DND-41 (cell line): ENCODE data around the gene ALKAL2.

ENCODE experiments used
- ATAC-seq: fragments of 200-7000 bp; cut with Tn5 transposase; 3 replicates; pipeline ENCODE4 v1.9.1; 2021; ENCODE audit warnings: low read depth; ENCODE audit not compliant: insufficient read depth
- DNase-seq: peaks from one replicate; pipeline ENCODE4 v3.0.0-alpha.2; 2020
- H2AFZ ChIP-seq: 2 replicates; pipeline ENCODE4 v1.6.0; 2012; ENCODE audit warnings: low read depth, low read length
- H3K27ac ChIP-seq: 2 replicates; pipeline ENCODE4 v1.5.1; 2012; ENCODE audit warnings: low read length, inconsistent platforms
- H3K27me3 ChIP-seq: fragments of 200-600 bp; sonication (generic); 2 replicates; pipeline ENCODE4 v1.6.0; 2012; ENCODE audit warnings: low read length, mild to moderate bottlenecking, inconsistent platforms; ENCODE audit not compliant: insufficient read depth, poor library complexity
- H3K36me3 ChIP-seq: 2 replicates; pipeline ENCODE4 v1.5.1; 2012; ENCODE audit warnings: low read length, inconsistent platforms; ENCODE audit not compliant: insufficient read depth
- H3K4me1 ChIP-seq: 2 replicates; pipeline ENCODE4 v1.5.1; 2012; ENCODE audit warnings: mild to moderate bottlenecking, low read length; ENCODE audit not compliant: insufficient read depth
- H3K4me2 ChIP-seq: 2 replicates; pipeline ENCODE4 v1.6.0; 2012; ENCODE audit warnings: mild to moderate bottlenecking, moderate library complexity, low read length, inconsistent platforms; ENCODE audit not compliant: insufficient read depth
- H3K4me3 ChIP-seq, 2 experiments: fragments of 200-600 bp in 1 of 2; shearing (Covaris generic) in 1 of 2; 2 replicates each; pipeline ENCODE4 v1.5.1; 2012 to 2016; ENCODE audit warnings: inconsistent platforms in 2 of 2, low read length in 2 of 2, mild to moderate bottlenecking in 2 of 2, low read depth in 1 of 2, moderate library complexity in 1 of 2
- H3K79me2 ChIP-seq: 2 replicates; pipeline ENCODE4 v1.6.0; 2012; ENCODE audit warnings: low read length, inconsistent platforms; ENCODE audit not compliant: insufficient read depth
- H3K9ac ChIP-seq: 2 replicates; pipeline ENCODE4 v1.6.0; 2012; ENCODE audit warnings: low read depth, mild to moderate bottlenecking, inconsistent platforms, low read length, moderate library complexity
- H3K9me3 ChIP-seq: 2 replicates; pipeline ENCODE4 v1.5.1; 2012; ENCODE audit warnings: low read length, moderate library complexity, mild to moderate bottlenecking, inconsistent platforms; ENCODE audit not compliant: insufficient read depth, severe bottlenecking
- H4K20me1 ChIP-seq: 2 replicates; pipeline ENCODE4 v1.6.0; 2012; ENCODE audit warnings: low read length; ENCODE audit not compliant: insufficient read depth
- EZH2 ChIP-seq: IDR thresholded peaks from 3 replicates; pipeline ENCODE4 v1.6.1; 2012; ENCODE audit warnings: borderline replicate concordance, low read depth, mild to moderate bottlenecking, moderate library complexity, low read length, inconsistent platforms; ENCODE audit not compliant: severe bottlenecking
- TF ChIP-seq, protein P1 (sequence below): IDR thresholded peaks from 2 replicates; pipeline ENCODE4 v1.5.1; 2012; ENCODE audit warnings: borderline replicate concordance, low read length, moderate library complexity, mild to moderate bottlenecking; ENCODE audit not compliant: poor library complexity, severe bottlenecking; ENCODE audit errors: extremely low read depth

ALKAL2 gene

DNA sequence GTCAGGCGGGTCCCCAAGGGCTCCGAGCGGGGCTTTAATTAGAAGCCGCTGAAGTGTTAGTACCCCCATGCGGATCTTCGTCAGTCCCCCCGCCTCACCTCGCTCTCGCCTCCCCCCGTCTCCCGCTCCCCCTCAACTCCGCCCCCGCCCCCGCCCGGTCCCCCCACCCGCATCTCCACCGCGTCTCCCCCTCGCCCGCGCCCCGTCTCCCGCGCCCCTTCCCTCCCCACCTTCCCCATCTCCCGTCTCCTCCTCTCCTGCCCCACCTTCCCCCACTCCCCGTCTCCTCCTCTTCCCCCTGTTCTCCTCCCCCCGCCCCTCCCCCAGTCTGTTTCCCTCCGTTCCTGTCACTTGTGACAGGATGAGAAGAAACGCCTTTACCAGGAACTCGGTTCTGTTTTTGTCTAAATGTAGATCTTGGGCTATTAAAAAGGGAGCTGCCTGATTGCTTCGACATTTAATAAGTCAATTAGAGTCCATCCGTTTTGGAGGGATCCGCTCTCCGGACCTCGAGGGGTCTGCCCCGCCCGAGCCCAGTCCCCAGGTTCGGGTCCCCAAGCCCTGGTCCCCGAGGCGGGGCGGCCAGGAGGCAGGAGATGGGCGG lies 969 bp upstream of the ALKAL2 start:
- Histone ChIP-seq H3K9me3 (no peaks in the 10 kb centered on the region), H3K27ac (no peak overlapping the region), H3K9ac (no peak overlapping the region), H3K4me1 (no peaks in the 10 kb centered on the region), H3K27me3 (no peaks in the 10 kb centered on the region), H3K4me2 (no peak overlapping the region), H3K36me3 (peaks cover 4% of the 10 kb centered on the region; the same call in 1 of the 2 replicates), H4K20me1 (0 out of 2 replicates have a peak, but pooled peaks cover 4% of the 10 kb centered on the region), H2AFZ (no peak overlapping the region), H3K4me3 (no peak overlapping the region), H3K79me2 (no peaks in the 10 kb centered on the region)
- DNase-seq: no peak
- no peak for TF ChIP-seq EZH2
- no peak for ATAC-seq

- no peak overlapping the region for H3K9ac ChIP-seq
- no peaks in the 10 kb centered on the region for H3K27me3 ChIP-seq
- H3K4me2 ChIP-seq: no peak overlapping the region
- H2AFZ ChIP-seq: no peak overlapping the region
- peaks cover 5% of the 10 kb centered on the region; the same call in 1 of the 2 replicates for H3K36me3 ChIP-seq
- 0 out of 2 replicates have a peak, but pooled peaks cover 4% of the 10 kb centered on the region for H4K20me1 ChIP-seq
- no peaks in the 10 kb centered on the region for H3K79me2 ChIP-seq
- no peaks in the 10 kb centered on the region for H3K9me3 ChIP-seq
- H3K4me3 ChIP-seq: no peak overlapping the region
- H3K4me1 ChIP-seq: no peaks in the 10 kb centered on the region
- no peak for ATAC-seq
- no peak for TF ChIP-seq EZH2
- TF ChIP-seq, protein P1, sequence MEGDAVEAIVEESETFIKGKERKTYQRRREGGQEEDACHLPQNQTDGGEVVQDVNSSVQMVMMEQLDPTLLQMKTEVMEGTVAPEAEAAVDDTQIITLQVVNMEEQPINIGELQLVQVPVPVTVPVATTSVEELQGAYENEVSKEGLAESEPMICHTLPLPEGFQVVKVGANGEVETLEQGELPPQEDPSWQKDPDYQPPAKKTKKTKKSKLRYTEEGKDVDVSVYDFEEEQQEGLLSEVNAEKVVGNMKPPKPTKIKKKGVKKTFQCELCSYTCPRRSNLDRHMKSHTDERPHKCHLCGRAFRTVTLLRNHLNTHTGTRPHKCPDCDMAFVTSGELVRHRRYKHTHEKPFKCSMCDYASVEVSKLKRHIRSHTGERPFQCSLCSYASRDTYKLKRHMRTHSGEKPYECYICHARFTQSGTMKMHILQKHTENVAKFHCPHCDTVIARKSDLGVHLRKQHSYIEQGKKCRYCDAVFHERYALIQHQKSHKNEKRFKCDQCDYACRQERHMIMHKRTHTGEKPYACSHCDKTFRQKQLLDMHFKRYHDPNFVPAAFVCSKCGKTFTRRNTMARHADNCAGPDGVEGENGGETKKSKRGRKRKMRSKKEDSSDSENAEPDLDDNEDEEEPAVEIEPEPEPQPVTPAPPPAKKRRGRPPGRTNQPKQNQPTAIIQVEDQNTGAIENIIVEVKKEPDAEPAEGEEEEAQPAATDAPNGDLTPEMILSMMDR: no peak
- no peak for DNase-seq
- no peak overlapping the region for H3K27ac ChIP-seq
Measured at GRCh38 chr2:287471-287885, 413 bp downstream of the ALKAL2 start.

DNA sequence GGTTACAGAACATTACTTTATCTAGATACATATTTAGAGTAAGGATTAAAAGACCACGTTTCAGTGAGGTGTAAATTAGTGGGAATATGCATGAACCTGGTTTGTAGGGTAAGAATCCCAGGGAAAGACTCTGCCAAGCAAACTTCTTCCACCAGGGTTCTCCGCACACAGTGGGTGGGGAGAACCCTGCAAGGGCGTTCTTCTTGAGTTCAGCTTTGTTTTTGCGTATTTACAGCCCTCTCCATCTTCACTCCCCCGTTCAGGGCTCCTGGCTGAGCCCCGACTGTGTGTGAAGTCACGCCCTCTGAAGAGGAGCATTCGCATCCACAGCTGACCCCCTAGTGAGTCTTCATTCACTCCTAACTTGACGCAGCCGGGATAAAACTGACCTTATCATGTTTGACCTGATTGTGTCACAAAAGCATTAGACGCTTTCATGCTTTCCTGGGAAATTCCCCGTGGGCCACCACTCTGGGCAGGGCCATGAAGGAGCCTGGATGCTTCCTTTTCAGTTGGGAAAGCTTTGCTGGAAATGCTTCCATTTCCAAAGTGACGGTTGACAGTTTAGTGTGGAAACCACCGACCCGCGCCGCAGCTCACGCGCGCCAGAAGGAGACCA lies 1.0 kb downstream of the ALKAL2 start:
- H4K20me1 ChIP-seq: peaks cover 6% of the 10 kb centered on the region; the same call in 1 of the 2 replicates
- H3K79me2 ChIP-seq: no peaks in the 10 kb centered on the region
- peaks cover 10% of the 10 kb centered on the region for H3K36me3 ChIP-seq
- ATAC-seq: no peak
- no peak overlapping the region for H3K4me2 ChIP-seq
- H2AFZ ChIP-seq: no peak overlapping the region
- no peaks in the 10 kb centered on the region for H3K27me3 ChIP-seq
- no peak overlapping the region for H3K4me3 ChIP-seq
- H3K9me3 ChIP-seq: no peaks in the 10 kb centered on the region
- TF ChIP-seq, protein P1: no peak
- TF ChIP-seq EZH2: no peak
- no peak overlapping the region for H3K27ac ChIP-seq
- no peaks in the 10 kb centered on the region for H3K4me1 ChIP-seq
- H3K9ac ChIP-seq: no peak overlapping the region
- no peak for DNase-seq

DNA sequence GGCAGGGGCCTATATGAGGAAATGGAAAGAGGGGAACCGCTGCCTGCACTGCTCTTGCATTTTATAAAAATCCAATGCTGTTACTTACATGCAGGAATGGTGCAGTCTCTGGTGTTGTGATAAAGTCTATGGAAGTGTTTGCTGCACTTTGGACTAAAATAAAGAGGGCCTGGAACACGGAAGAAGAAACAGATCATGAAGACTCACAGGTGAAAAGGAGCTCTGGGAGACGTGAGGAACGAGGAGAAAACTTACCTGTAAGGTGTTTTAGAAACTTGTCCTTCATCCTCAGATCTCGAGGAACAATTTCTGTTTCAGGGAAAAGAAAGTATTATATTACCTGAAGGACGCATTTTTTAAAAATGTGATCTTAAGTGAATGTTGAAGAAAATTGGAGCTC lies 1.9 kb downstream of the ALKAL2 start:
- no peaks in the 10 kb centered on the region for H3K4me1 ChIP-seq
- no peak overlapping the region for H2AFZ ChIP-seq
- H3K36me3 ChIP-seq: peaks cover 18% of the 10 kb centered on the region
- TF ChIP-seq, protein P1: no peak
- no peak for TF ChIP-seq EZH2
- no peak overlapping the region for H3K9ac ChIP-seq
- no peak overlapping the region for H3K4me2 ChIP-seq
- H4K20me1 ChIP-seq: peaks cover 10% of the 10 kb centered on the region; the same call in 1 of the 2 replicates
- ATAC-seq: no peak
- no peaks in the 10 kb centered on the region for H3K9me3 ChIP-seq
- no peaks in the 10 kb centered on the region for H3K79me2 ChIP-seq
- DNase-seq: no peak
- H3K27ac ChIP-seq: no peak overlapping the region
- no peaks in the 10 kb centered on the region for H3K27me3 ChIP-seq
- H3K4me3 ChIP-seq: no peak overlapping the region
